ENCODE data around the gene ZBTB46. TPM values are rescaled to one million over a fixed set of nuclear protein-coding genes. Genes with fewer than 3 reads are reported as not detected.

ZBTB46 gene
- polyA plus RNA-seq, 3 donors: 0.07 to 2.3 (median 0.37) TPM

DNA sequence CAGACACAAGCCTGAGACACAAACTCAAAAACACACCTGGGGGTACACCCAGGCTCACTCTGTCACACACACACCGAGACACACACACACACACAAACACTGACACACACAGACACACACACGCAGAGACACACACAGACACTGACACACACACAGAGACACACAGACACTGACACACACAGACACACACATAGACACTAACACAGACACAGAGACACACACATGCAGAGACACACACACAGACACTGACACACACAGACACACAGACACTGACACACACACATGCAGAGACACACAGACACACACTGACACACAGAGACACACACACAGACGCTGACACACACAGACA is 15.8 kb upstream of the ZBTB46 start:
- no peak overlapping the region for H3K4me3 Mint-ChIP-seq
- peaks cover 44 to 47% of the 10 kb centered on the region in 2 donors for H3K4me1 ChIP-seq (ENCODE audit: control insufficient read depth in 1 of 2, insufficient read depth in 2 of 2, low read length in 2 of 2)
- no peak overlapping the region for H3K9ac ChIP-seq (ENCODE audit: insufficient read depth, low read length, poor library complexity, severe bottlenecking)
- peaks cover 0 to 17% (median 3%) of the 10 kb centered on the region in 7 donors for H3K9me3 Mint-ChIP-seq
- H3K4me1 Mint-ChIP-seq: peaks cover 26% of the 10 kb centered on the region
- no peaks in the 10 kb centered on the region for H4K20me1 ChIP-seq (ENCODE audit: insufficient read depth, low read length)
- H3K27ac Mint-ChIP-seq: no peak overlapping the region
- no peak overlapping the region for H3K27ac ChIP-seq (ENCODE audit: low read depth in 1 of 2, low read length in 2 of 2)
- H3K9me3 ChIP-seq (replicated peaks in 1 of 2; ENCODE audit: control insufficient read depth in 1 of 2, insufficient read depth in 1 of 2, low read length in 2 of 2): no peaks in the 10 kb centered on the region
- peaks cover 0 to 3% of the 10 kb centered on the region in 2 donors for H3K36me3 Mint-ChIP-seq
- WGBS (ENCODE audit: insufficient coverage): 61% methylated on average over 3 of the region's 3 CpGs
- H3K79me2 ChIP-seq (ENCODE audit: insufficient read depth, low read length): no peaks in the 10 kb centered on the region
- H3K27me3 Mint-ChIP-seq (ENCODE audit: low read depth in 3 of 3): peaks cover 19 to 57% (median 39%) of the 10 kb centered on the region in 3 donors
- H3K27me3 ChIP-seq (ENCODE audit: control insufficient read depth in 2 of 2, insufficient read depth in 2 of 2, low read length in 2 of 2): peaks cover 19 to 65% of the 10 kb centered on the region in 2 donors
- intact Hi-C loops (cut with micrococcal nuclease): loop anchor here in 1 of 2 donors (2.0 kb wide), 1 partner anchor 14 kb away; the partner anchor contains the start of gene ABHD16B
- no peak overlapping the region for H3K4me3 ChIP-seq (replicated peaks in 1 of 3; ENCODE audit: low read depth in 2 of 3, low read length in 3 of 3)
- no peak overlapping the region for H2AFZ ChIP-seq (ENCODE audit: insufficient read depth, low read depth, low read length, poor library complexity, severe bottlenecking)
- DNase-seq: no peak
- TF ChIP-seq, protein P1, sequence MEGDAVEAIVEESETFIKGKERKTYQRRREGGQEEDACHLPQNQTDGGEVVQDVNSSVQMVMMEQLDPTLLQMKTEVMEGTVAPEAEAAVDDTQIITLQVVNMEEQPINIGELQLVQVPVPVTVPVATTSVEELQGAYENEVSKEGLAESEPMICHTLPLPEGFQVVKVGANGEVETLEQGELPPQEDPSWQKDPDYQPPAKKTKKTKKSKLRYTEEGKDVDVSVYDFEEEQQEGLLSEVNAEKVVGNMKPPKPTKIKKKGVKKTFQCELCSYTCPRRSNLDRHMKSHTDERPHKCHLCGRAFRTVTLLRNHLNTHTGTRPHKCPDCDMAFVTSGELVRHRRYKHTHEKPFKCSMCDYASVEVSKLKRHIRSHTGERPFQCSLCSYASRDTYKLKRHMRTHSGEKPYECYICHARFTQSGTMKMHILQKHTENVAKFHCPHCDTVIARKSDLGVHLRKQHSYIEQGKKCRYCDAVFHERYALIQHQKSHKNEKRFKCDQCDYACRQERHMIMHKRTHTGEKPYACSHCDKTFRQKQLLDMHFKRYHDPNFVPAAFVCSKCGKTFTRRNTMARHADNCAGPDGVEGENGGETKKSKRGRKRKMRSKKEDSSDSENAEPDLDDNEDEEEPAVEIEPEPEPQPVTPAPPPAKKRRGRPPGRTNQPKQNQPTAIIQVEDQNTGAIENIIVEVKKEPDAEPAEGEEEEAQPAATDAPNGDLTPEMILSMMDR (IDR thresholded peaks at IDR 0.05): no peak
- H3K4me2 ChIP-seq (replicated peaks; ENCODE audit: extremely low read depth, low read length, poor library complexity, severe bottlenecking): no peak overlapping the region
- H3K36me3 ChIP-seq (replicated peaks in 1 of 2; ENCODE audit: control insufficient read depth in 1 of 2, insufficient read depth in 2 of 2, low read length in 2 of 2): no peaks in the 10 kb centered on the region

DNA sequence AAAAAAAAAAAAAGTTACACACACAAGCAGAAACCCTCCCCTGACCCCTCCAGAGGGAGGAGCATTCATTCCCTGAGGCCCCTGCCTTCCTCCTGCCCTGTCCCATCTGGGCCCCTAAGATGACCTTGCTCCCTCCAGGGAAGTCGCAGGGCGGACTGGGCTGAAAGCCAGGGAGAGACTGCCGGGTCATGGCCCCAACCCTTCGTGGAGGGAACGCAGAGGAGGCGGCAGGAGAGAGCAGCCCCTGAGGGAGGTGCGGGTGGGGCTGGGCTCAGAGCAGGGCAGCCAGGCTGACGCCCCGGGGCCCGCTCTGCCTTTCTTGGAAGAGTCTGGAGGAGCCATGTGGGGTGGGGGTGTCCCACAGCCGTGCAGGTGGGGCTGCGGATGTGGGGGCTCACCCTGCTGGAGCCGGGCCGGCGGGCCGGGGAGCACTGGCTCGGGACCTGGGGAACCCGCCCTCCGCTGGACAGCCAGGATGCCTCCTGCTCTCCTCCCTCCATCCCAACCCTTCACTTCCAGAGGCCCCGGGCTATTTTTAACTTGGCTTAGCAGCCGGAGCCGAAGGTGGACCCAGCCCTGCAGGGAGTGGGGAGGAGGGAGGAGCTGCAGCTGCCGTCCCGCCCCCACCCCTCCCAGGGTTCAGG is 15.2 kb upstream of the ZBTB46 start:
- Histone ChIP-seq H3K9me3 (replicated peaks in 1 of 2; ENCODE audit: control insufficient read depth in 1 of 2, insufficient read depth in 1 of 2, low read length in 2 of 2) (no peaks in the 10 kb centered on the region), H3K79me2 (ENCODE audit: insufficient read depth, low read length) (no peaks in the 10 kb centered on the region), H2AFZ (ENCODE audit: insufficient read depth, low read depth, low read length, poor library complexity, severe bottlenecking) (no peak overlapping the region), H4K20me1 (ENCODE audit: insufficient read depth, low read length) (no peaks in the 10 kb centered on the region), H3K4me1 (ENCODE audit: control insufficient read depth in 1 of 2, insufficient read depth in 2 of 2, low read length in 2 of 2) (peaks cover 42 to 43% of the 10 kb centered on the region in 2 donors), H3K27ac (ENCODE audit: low read depth in 1 of 2, low read length in 2 of 2) (no peak overlapping the region), H3K4me3 (replicated peaks in 1 of 3; ENCODE audit: low read depth in 2 of 3, low read length in 3 of 3) (peak overlapping the region in 1 of 3 experiments; percentile 14), H3K4me2 (replicated peaks; ENCODE audit: extremely low read depth, low read length, poor library complexity, severe bottlenecking) (peak overlapping the region; percentile 22), H3K9ac (ENCODE audit: insufficient read depth, low read length, poor library complexity, severe bottlenecking) (no peak overlapping the region), H3K27me3 (ENCODE audit: control insufficient read depth in 2 of 2, insufficient read depth in 2 of 2, low read length in 2 of 2) (peaks cover 19 to 65% of the 10 kb centered on the region in 2 donors), H3K36me3 (replicated peaks in 1 of 2; ENCODE audit: control insufficient read depth in 1 of 2, insufficient read depth in 2 of 2, low read length in 2 of 2) (no peaks in the 10 kb centered on the region)
- H3K27ac Mint-ChIP-seq: no peak overlapping the region
- TF ChIP-seq, protein P1 (IDR thresholded peaks at IDR 0.05): no peak
- H3K9me3 Mint-ChIP-seq: peaks cover 0 to 17% (median 3%) of the 10 kb centered on the region in 7 donors
- DNase-seq: no peak
- 0% methylated on average over 14 of the region's 24 CpGs for WGBS (ENCODE audit: insufficient coverage)
- H3K4me3 Mint-ChIP-seq: peak overlapping the region; percentile 16 to 81
- intact Hi-C loops (cut with micrococcal nuclease): loop anchor here in 1 of 2 donors (2.0 kb wide), 1 partner anchor 15 kb away; the partner anchor contains the start of gene ABHD16B
- H3K27me3 Mint-ChIP-seq (ENCODE audit: low read depth in 3 of 3): peaks cover 17 to 52% (median 36%) of the 10 kb centered on the region in 3 donors
- peaks cover 0 to 3% of the 10 kb centered on the region in 2 donors for H3K36me3 Mint-ChIP-seq
- peaks cover 24% of the 10 kb centered on the region for H3K4me1 Mint-ChIP-seq
